ENCODE results near the gene NDUFB3. TPM values are rescaled to one million over a fixed set of nuclear protein-coding genes. Genes with fewer than 3 reads are reported as not detected.
A peak's percentile ranks its signal among the peaks of the same experiment; 100 is the strongest.

The NDUFB3 gene
- total and polyA plus RNA-seq, 4 donors = 34.2 to 177 (median 53.2) TPM

DNA sequence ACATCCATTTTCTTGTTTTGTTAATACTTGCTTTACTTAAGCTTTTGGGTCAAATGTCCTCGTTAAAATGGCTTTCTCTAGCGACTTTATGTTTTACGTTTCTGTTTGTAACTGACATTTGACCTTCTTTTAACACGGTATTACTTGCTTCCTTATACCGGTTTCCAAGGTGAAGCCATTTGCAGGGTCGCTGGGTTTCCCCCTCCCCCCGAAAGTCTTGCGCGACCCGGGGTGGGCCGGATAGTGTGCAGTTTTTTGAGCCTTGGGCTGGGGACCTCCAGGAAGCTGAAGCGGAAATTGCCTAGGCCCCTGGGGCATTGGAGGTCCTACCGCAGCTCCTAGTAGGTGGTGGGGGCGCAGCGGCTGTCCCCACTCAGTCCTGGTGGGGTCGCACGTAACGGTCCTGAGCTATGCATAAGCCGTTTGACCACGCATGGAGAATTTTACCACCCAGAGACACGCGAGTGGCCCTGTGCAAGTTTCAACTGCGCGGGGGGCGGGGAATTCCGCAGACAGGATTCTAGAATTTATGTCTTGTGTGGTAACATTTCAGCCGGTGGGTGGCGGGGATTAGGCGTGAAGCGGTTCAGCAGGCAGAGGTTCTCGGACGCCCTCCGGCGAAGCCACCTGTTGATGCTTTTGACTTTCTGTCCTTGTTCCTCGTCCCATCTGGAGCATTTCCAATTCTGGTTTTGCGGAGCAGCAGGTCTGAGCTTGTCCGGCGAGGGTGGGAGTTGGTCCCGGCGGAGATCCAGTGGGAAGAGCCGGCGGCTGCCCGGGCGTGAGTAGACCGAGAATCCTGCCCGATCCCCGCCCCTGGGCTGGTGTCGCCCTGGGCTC lies 46.5 kb downstream of the NDUFB3 start:
- WGBS = under 1% methylated on average over 48 of the region's 48 CpGs
- Histone ChIP-seq H3K9me3 (ENCODE audit: control insufficient read depth in 4 of 4, low read length in 3 of 4) (no peaks in the 10 kb centered on the region), H3K36me3 (ENCODE audit: control insufficient read depth in 4 of 4, insufficient read depth in 3 of 4, low read depth in 1 of 4, low read length in 3 of 4) (peaks cover 0 to 3% (median 0%) of the 10 kb centered on the region in 4 donors), H3K4me3 (ENCODE audit: low read depth in 1 of 3, low read length in 3 of 3) (peak overlapping the region; percentile 60 to 96 (median 82)), H3K27me3 (ENCODE audit: control insufficient read depth in 4 of 4, insufficient read depth in 4 of 4, low read length in 3 of 4) (no peaks in the 10 kb centered on the region), H3K9ac (ENCODE audit: low read depth in 1 of 2, low read length in 2 of 2) (peak overlapping the region; percentile 84 to 93), H3K4me1 (ENCODE audit: control insufficient read depth in 4 of 4, insufficient read depth in 4 of 4, low read length in 3 of 4) (peaks cover 8 to 50% (median 35%) of the 10 kb centered on the region in 4 donors), H3K27ac (ENCODE audit: low read depth in 1 of 2, low read length in 2 of 2) (peak overlapping the region; percentile 98 to 99)
- TF ChIP-seq HNF4G (IDR thresholded peaks at IDR 0.05) (no peak), FOXA1 (IDR thresholded peaks at IDR 0.05) (no peak), JUND (IDR thresholded peaks at IDR 0.05) (no peak), YY1 (IDR thresholded peaks at IDR 0.05) (no peak), TAF1 (conservative IDR thresholded peaks at IDR 0.05) (peak; percentile 80), HNF4A (conservative IDR thresholded peaks at IDR 0.05) (no peak), NR2F2 (IDR thresholded peaks at IDR 0.05) (peak; percentile 18), SP1 (IDR thresholded peaks at IDR 0.05) (peak; percentile 48), GABPA (IDR thresholded peaks at IDR 0.05 in 1 of 2, conservative IDR thresholded peaks at IDR 0.05 in 1 of 2) (no peak), RXRA (IDR thresholded peaks at IDR 0.05) (peak; percentile 26 to 47), RAD21 (IDR thresholded peaks at IDR 0.05) (peak; percentile 65 to 71), EGR1 (IDR thresholded peaks at IDR 0.05; ENCODE audit: low read depth in 2 of 2) (no peak), FOXA2 (IDR thresholded peaks at IDR 0.05) (no peak)
- TF ChIP-seq, protein P1, sequence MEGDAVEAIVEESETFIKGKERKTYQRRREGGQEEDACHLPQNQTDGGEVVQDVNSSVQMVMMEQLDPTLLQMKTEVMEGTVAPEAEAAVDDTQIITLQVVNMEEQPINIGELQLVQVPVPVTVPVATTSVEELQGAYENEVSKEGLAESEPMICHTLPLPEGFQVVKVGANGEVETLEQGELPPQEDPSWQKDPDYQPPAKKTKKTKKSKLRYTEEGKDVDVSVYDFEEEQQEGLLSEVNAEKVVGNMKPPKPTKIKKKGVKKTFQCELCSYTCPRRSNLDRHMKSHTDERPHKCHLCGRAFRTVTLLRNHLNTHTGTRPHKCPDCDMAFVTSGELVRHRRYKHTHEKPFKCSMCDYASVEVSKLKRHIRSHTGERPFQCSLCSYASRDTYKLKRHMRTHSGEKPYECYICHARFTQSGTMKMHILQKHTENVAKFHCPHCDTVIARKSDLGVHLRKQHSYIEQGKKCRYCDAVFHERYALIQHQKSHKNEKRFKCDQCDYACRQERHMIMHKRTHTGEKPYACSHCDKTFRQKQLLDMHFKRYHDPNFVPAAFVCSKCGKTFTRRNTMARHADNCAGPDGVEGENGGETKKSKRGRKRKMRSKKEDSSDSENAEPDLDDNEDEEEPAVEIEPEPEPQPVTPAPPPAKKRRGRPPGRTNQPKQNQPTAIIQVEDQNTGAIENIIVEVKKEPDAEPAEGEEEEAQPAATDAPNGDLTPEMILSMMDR (IDR thresholded peaks at IDR 0.05; ENCODE audit: low read depth, low read length, missing input control) = peak; percentile 32
- TF ChIP-seq, protein P2, sequence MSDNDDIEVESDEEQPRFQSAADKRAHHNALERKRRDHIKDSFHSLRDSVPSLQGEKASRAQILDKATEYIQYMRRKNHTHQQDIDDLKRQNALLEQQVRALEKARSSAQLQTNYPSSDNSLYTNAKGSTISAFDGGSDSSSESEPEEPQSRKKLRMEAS (IDR thresholded peaks at IDR 0.05) = peak; percentile 55
- TF ChIP-seq, protein P3, sequence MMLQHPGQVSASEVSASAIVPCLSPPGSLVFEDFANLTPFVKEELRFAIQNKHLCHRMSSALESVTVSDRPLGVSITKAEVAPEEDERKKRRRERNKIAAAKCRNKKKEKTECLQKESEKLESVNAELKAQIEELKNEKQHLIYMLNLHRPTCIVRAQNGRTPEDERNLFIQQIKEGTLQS (IDR thresholded peaks at IDR 0.05) = no peak
- TF ChIP-seq, protein P4, sequence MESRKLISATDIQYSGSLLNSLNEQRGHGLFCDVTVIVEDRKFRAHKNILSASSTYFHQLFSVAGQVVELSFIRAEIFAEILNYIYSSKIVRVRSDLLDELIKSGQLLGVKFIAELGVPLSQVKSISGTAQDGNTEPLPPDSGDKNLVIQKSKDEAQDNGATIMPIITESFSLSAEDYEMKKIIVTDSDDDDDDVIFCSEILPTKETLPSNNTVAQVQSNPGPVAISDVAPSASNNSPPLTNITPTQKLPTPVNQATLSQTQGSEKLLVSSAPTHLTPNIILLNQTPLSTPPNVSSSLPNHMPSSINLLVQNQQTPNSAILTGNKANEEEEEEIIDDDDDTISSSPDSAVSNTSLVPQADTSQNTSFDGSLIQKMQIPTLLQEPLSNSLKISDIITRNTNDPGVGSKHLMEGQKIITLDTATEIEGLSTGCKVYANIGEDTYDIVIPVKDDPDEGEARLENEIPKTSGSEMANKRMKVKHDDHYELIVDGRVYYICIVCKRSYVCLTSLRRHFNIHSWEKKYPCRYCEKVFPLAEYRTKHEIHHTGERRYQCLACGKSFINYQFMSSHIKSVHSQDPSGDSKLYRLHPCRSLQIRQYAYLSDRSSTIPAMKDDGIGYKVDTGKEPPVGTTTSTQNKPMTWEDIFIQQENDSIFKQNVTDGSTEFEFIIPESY (IDR thresholded peaks at IDR 0.05) = no peak
- TF ChIP-seq, protein P5, sequence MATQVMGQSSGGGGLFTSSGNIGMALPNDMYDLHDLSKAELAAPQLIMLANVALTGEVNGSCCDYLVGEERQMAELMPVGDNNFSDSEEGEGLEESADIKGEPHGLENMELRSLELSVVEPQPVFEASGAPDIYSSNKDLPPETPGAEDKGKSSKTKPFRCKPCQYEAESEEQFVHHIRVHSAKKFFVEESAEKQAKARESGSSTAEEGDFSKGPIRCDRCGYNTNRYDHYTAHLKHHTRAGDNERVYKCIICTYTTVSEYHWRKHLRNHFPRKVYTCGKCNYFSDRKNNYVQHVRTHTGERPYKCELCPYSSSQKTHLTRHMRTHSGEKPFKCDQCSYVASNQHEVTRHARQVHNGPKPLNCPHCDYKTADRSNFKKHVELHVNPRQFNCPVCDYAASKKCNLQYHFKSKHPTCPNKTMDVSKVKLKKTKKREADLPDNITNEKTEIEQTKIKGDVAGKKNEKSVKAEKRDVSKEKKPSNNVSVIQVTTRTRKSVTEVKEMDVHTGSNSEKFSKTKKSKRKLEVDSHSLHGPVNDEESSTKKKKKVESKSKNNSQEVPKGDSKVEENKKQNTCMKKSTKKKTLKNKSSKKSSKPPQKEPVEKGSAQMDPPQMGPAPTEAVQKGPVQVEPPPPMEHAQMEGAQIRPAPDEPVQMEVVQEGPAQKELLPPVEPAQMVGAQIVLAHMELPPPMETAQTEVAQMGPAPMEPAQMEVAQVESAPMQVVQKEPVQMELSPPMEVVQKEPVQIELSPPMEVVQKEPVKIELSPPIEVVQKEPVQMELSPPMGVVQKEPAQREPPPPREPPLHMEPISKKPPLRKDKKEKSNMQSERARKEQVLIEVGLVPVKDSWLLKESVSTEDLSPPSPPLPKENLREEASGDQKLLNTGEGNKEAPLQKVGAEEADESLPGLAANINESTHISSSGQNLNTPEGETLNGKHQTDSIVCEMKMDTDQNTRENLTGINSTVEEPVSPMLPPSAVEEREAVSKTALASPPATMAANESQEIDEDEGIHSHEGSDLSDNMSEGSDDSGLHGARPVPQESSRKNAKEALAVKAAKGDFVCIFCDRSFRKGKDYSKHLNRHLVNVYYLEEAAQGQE (IDR thresholded peaks at IDR 0.05) = peak; percentile 48
- DNase-seq (ENCODE audit: low spot score) = peak; percentile 85
